SKM-1 treated with dmso at 0.1 percent for 144 hours (cell line): ENCODE data around the gene STARD3NL.
"Not testable (repeated sequence)": the region's sequence is repeated elsewhere in the genome, so short reads cannot be mapped to it uniquely, and the experiment has no call there.

Experiments used
- DNase-seq: peaks from one replicate; lab custom pipeline; 2025; ENCODE audit not compliant: unreplicated experiment; lab: John Stamatoyannopoulos, UW

Gene STARD3NL, protein sequence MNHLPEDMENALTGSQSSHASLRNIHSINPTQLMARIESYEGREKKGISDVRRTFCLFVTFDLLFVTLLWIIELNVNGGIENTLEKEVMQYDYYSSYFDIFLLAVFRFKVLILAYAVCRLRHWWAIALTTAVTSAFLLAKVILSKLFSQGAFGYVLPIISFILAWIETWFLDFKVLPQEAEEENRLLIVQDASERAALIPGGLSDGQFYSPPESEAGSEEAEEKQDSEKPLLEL

DNA sequence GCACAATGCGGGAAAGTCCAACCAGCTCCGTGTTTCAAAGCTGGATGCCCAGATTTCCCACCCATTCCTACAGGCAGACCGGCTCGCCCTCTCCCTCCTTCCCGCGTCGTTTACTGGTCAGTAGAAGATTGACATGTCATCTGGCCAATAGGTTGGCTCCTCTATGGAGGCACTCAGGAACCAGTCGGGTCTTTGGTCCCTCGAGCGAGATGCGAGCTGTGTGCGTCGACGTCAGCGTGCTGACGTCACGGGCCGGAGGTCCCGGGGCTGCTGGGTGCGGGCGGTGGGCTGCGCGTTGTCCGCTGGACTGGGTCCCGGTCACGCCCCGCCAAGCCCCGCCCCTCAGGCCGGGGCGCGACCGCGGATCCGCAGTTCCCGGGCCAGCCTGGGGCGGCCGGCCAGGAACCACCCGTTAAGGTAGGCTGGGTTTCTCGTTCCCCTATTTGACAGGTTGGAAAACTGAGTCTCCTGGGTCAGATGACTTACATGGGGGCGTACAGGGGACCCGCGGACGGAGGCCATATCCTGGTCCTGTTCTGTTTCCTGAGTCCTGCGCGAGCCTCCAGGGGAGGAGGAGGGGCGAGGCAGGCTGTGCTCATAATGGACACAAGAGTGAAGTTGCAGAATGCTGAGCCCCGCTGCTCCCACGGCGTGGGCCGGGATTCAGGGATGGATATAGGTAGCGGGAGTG, at the start of gene STARD3NL:
TSS of gene STARD3NL (plus strand) at position 242 of the 691 bp plus-strand sequence. CDS start 29,260 bp downstream, outside the sequence.
- DNase-seq, result peak; percentile 96

DNA sequence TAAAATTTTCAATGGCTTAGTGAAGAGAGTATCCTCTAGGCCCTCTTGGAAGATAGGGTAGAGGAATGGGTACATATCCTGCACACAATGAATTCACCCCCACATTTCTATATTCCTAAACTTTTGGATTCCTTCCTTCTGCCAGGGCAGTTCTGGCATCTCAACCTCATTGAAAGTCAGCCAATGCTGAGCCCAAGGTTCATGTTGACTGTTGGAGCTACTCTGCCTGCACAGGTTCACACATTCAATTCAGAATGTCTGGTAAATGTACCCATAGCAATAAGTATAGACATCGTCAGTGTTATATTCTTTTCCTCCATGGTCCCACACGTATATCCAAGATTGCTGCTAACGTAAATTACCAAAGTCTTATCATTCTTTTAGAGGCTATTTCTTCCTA, 48.9 kb upstream of the STARD3NL start:
- DNase-seq, result no peak

DNA sequence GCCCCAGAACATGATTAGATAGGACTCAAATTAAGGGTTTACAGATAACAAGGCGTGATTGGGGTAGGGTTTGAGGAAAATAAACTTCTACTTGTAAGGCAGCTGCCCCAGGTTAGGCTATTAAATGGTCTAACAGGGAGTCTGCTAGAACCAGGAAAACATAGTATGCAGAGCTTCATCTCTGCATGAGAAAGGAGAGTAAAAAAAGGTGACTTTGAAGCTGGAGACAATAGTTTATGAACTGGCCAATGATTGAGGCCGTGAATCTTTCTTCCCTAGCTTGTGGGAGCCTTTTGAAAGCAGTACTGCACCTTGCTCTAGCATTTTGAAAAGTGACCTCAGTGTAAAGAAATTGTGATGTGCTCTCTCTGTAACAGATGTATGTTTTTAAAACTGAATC, 48.5 kb upstream of the STARD3NL start:
- DNase-seq, result no peak

DNA sequence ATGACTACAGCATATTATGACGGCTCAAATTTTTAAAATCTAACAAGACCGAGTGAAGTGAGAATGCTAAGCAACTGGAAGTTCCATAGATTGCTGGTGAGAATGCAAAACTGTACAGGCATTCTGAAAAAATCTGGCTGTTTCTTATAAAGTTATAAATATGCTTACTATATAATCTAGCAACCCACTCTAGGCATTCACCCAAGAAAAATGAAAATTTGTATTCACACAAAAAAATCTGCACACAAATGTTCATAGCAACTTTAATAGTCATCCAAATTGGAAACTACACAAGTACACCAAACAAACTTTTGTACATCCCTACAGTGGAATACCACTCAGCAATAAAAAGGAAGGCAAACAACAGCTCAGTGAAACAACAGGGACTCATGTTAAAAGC, 39.9 kb upstream of the STARD3NL start:
- no peak for DNase-seq

DNA sequence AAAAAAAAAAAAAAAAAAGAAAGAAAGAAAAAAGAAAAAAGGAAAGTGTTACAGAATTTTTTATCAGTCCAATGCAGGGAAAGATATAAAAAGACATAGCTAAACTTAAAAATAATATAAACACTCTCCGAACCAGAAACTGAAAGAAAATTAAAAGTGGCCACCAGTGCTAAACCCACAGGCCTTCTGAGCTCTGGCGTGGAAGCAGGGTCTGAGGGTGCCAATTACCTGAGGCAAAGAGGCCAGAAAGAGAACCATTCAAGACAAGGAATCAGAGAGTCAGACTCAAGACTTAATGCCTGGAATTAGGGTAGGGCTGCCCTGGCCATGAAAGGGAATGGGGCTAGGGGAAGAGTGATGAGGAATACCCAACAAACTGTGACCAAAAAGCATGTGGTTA, 36.9 kb upstream of the STARD3NL start:
- DNase-seq, result no peak

DNA sequence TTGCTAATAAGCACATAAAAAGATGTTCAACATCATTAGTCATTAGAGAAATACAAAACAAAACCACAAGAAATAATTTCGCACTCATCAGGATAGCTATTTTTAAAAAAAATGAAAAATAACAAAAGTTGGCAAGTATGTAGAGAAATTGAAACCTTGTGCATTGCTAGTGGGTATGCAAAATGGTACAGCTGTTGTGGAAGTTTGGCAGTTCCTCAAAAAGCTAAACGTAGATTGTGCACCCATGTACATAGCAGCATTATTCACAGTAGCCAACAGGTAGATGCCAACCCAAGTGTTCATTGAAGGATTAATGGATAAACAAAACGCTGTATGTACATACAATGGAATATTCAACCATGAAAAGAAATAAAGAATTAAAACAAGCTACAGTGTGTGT, 35.3 kb upstream of the STARD3NL start:
- no peak for DNase-seq

DNA sequence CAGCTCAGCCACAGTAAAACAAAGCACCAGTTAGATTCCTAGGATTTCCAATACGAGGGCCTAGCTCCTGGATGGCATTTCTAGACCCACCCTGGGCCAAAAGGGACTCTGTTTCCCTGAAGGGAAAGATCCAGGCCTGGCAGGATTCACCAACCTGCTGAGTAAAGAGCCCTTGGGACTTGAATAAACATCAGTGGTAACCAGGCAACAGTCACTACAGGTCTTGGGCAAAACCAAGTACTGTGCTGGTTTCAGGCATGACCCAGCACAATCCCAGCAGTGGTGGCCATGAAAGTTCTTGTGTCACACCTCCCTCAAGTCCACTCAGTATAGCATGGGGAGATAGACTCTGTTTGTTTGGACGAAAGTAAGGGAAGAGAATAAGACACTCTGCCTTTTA, 31.0 kb upstream of the STARD3NL start:
- no peak for DNase-seq

DNA sequence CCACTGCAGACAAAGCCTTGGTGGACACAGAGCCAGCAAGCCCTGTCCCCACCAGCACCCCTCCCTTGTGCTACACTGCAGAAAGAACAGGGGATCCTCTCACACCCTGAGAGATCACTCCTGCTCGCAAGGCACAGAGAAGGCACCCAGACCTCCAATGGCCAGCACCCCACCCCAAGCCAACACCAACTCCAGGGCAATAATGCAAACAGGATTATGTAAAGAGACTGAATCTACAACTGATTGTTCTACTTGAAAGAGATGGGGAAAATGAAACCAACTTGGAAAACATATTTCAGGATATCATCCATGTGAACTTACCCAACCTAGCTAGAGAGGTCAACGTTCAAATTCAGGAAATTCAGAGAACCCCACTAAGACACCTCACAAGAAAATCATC, 26.5 kb upstream of the STARD3NL start:
- DNase-seq, result no peak

DNA sequence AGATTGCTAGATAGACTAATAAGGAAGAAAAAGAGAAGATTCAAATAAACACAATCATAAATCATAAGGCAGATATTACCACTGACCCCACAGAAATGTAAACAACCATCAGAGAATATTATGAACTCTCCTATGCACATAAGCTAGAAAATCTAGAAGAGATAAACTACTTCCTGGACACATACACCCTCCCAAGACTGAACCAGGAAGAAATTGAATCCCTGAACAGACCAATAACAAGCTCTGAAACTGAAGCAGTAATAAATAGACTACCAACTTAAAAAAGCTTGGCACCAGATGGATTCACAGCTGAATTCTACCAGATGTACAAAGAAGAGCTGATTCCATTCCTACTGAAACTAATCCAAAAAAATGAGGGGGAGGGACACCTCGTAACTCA, 24.5 kb upstream of the STARD3NL start:
- no peak for DNase-seq

DNA sequence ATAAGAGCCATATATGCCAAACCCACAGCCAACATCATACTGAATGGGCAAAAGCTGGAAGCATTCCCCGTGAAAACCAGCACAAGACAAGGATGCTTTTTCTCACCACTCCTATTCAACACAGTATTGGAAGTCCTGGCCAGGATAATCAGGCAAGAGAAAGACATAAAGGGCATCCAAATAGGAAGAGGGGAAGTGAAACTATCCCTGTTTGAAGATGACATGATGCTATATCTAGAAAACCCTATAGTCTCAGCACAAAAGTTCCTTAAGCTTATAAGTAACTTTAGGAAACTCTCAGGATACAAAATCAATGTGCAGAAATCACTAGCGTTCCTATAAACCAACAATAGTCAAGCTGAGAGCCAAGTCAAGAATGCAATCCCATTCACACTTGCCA, 23.8 kb upstream of the STARD3NL start:
- DNase-seq, result no peak

DNA sequence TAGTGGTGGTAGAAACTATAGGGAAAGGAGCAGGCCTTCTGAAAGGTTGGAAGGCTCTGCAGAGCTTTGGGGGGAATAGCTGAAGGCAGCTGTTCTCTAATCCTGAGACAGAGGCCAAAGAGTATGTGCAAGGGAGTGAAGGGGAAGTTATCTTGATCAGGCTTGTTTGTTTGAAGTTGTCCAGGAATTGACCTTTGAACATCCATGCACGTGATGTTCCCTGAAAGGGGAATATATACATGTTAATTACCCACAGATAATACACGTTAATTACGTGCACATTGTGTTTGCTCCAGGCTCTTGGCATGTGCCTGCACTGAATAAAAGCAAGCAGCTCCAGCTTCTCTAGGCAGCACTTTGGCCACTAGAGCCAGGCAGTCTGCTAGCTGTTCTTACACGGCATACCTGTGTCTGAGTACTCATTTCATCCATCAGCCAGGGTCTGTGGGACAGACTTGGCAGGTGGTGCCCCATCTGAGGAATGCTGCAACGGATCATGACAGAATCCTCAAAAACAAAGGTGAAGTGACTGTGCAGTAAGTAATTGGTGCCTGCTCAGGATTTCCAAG, 18.0 kb upstream of the STARD3NL start:
- DNase-seq, result no peak

DNA sequence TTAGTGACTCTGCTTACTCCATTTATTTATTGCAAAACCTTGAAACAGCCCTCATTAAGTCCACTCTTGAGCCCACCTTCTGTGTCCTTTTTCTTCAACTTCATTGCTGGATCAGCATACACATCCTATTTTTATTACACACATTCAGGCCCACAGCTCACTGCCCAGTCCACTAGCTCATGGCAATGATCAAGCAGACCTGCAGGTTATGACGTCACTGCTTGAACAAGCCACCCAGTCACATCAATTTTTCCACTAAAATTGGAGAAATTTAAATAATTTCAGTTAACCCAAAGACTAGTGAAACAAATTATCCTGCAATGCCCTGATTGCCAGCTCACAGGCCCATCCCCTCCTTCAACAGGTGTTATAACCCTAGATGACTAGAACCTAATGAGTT, 16.0 kb upstream of the STARD3NL start:
- DNase-seq, result no peak

DNA sequence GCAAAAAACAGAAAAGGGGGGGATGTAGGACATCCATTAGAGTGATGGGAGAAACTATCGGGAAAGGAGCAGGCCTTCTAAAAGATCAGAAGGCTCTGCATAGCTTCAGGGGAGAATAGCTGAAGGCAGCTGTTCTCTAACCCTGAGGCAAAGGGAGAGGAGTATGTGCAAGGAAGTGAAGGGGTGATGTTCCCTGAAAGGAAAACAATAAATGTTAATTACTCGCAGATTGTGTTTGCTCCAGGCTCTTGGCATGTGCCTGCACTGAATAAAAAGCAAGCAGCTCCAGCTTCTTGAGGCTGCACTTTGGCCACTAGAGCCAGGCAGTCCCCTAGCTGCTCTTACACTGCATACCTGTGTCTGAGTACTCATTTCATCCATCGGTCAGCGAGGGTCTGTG, 14.4 kb upstream of the STARD3NL start:
- DNase-seq, result no peak

DNA sequence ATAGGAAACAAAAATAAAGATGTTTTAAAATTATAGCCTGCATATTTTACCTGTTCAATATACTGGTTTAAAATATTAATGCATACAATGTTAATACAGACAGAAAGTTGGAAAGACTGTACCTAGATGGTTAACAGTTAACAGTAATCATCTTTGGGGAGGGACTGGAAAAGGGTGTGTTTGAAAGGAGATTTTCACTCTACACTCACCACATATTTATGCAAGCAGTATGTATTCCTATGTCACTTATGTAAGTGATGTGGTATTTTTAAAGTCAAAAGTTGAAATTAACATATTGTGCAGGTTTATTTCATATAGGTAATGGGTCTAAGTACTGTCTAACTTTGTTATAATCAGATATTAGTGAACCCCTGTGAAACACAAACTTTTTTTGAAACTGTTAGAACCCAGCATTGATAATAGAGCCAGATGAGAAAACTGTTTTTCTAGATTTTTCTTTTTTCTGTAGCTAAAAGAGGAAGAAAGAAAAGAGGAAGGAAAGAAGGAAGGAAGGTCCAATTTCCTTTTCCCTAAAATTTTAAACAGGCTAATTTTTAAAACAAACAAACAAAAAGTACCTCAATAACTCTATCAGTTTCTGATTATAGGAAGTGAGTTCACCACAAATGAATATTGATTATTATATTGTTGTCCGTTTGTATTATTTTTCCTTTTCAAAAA, 9.0 kb upstream of the STARD3NL start:
- DNase-seq, result peak; percentile 66

DNA sequence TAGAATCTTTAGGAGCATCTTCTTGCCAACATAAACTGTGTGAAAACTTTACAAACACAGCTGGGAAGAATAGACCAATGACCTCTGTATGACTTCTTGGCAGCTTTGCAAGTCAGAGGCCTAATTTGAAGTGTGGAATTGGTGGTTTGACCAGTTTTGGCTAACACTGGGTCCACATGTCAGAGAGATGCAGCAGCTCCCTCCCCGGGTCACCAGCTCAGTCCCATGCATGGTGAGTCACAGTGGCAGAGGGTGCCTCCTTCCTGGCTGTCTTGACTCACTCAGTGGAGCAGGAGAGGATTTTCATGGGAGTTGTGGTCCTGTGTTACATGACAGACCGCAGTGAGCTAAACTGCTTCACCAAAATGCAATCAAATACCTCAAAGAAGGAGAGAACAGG, 8.2 kb upstream of the STARD3NL start:
- DNase-seq, result peak; percentile 44

DNA sequence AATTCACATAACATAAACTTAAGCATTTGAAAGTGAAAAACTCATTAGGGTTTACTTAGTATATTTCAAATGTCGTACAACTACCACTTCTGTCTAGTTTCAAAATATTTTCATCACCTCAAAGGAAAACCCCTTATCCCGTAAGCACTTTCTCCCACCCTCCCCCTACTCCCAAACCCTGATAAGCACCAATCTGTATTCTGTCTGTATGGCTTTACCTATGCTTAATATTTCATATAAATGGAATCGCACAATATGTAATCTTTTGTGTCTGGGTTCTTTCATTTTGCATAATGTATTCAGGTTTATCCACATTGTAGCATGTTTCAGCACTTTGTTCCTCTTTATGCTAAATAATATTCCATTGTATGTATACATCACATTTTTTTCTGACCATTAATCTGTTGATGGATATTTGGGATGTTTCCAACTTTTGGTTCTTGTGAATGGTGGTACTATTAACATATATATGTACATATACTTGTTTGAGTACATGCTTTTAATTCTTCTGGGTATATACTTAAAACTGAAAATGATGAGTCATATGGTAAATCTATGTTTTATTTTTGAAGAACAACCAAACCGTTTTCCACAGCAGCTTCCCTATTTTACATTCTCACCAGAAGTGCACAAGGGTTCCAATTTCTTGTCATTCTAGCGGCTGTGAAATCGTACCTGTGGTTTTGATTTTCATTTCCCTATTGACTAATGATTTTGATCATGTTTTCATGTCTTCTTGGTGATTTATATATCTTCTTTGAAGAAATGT, 6.2 kb upstream of the STARD3NL start:
- DNase-seq, result peak; percentile 5

DNA sequence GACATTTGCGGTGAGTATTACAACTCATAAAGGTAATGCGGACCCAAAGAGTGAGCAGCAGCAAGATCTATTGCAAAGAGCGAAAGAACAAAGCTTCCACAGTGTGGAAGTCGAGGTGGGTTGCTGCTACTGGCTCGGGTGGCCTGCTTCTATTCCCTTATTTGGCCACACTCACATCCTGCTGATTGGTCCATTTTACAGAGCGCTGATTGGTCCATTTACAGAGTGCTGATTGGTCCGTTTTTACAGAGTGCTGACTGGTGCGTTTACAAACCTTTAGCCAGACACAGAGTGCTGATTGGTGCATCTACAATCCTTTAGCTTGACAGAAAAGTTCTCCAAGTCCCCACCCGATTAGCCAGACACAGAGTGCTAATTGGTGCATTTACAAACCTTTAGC, 2.5 kb upstream of the STARD3NL start:
- DNase-seq, result not testable (repeated sequence)

DNA sequence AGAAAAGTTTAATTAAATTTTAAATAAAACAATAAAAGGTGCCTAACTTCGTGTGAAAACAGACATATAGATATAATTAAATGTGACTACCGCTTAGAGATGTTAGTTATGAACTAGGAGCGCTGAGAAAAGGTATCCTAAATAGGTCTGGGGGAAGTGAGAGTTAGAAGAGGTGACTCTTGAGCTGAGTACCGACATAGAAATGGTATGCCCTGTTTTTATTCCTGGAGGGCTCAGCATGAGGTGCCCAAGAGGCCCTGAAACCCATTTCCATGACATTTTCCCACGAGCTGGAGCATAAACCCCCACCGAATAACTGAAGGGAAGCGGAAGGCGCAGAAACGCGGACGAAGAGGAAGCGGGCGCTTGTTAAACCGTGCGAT, 433 bp upstream of the STARD3NL start:
- no peak for DNase-seq

DNA sequence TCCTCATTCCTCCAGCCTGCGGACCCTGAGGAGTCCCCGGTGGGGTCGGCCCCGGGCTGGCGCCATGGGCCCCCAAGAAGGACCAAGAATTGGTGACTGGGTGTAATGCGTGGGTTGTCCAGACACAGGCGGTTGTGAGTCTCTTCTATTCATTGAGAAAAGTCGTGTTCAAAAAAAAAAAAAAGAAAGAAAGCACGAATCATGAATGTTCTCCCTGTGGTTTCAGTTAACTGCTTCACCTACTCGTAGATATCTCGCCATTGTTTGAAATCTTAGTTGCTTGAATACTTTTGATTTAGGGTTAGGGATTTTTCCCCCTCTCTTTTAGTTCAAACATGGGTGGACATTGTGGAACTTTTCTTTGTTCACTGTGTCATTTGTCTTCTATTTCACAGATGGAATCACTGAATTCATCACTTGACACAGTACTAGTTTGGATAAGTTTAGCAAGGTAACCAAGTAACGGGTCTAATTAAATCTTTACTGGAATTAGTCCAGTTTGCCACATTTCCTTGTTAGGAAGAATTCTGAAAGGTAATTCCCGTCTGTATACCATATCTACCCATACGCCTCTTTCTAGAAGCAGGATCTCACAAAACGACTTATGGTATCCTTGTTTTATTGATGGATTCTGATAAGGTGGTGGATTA, 775 bp downstream of the STARD3NL start:
- DNase-seq, result no peak

DNA sequence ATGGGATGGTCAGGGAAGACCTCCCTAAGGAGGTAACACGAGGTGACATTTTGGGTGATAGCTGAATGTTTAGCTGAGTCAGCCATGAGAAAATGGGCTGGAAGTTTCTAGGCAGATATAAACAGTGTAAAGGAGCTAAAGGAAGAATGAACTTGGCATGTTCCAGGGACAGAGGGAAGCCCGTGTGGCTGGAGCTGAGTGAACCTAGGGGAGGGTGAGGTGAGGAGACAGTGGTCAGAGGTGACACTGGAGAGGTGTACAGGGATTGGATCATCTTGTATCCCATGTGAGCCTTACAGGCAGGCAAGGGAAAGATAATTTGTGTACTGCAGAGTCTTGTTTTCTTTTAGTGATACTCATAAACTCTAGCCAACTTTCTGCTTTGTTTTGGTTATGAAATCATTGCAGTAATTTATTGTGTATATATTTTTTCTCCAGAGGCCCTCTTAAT, 1.8 kb downstream of the STARD3NL start:
- no peak for DNase-seq

DNA sequence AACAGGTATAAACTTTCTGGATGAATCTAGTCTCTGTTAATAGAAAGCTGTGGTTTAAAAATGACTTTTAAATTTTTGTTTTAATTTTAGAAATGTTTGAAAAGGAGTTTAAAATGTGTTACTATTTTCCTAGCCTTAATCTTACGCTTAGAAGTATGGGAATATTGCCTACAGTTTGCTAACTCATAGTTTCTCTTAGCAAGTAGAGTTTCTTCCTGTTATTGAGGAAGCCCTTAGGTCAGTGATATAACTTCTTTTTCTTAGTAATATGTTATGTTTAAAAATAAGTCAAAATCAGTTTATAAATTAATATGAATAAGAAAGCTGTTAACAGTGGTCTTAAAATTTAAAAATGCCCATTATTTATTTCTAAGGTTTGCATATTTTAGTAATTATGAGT, 3.1 kb downstream of the STARD3NL start:
- no peak for DNase-seq
